Hepatocyte (in vitro differentiated cells): Measurements from ENCODE around the gene NPTXR. TPM values are rescaled to one million over a fixed set of nuclear protein-coding genes. Genes with fewer than 3 reads are reported as not detected.

ENCODE experiments used
- DNase-seq: peaks from one replicate; pipeline ENCODE4 v3.0.0-alpha.2; 2016; ENCODE audit warnings: low spot score
- H2AFZ ChIP-seq: fragments of 200-600 bp; sonication (generic); 2 replicates; pipeline ENCODE4 v1.6.0; 2016; ENCODE audit warnings: antibody characterized with exemption, mild to moderate bottlenecking
- H3K27ac ChIP-seq: fragments of 200-600 bp; sonication (generic); 2 replicates; pipeline ENCODE4 v1.5.1; 2016; ENCODE audit warnings: mild to moderate bottlenecking
- H3K27me3 ChIP-seq: fragments of 200-600 bp; sonication (generic); 2 replicates; pipeline ENCODE4 v1.6.1; 2016
- H3K36me3 ChIP-seq: fragments of 200-600 bp; sonication (generic); replicated peaks from 2 replicates; pipeline ENCODE4 v1.5.1; 2016; ENCODE audit warnings: low read depth; ENCODE audit not compliant: insufficient read depth
- H3K4me1 ChIP-seq: fragments of 200-600 bp; sonication (generic); 2 replicates; pipeline ENCODE4 v1.5.1; 2016; ENCODE audit warnings: mild to moderate bottlenecking, moderate library complexity; ENCODE audit not compliant: insufficient read depth
- H3K4me2 ChIP-seq: fragments of 200-600 bp; sonication (generic); 2 replicates; pipeline ENCODE4 v1.6.0; 2016
- H3K4me3 ChIP-seq: fragments of 200-600 bp; sonication (generic); 2 replicates; pipeline ENCODE4 v1.5.1; 2016; ENCODE audit warnings: mild to moderate bottlenecking
- H3K79me2 ChIP-seq: fragments of 200-600 bp; sonication (generic); 2 replicates; pipeline ENCODE4 v1.6.0; 2017; ENCODE audit warnings: mild to moderate bottlenecking
- H3K9me2 ChIP-seq: fragments of 200-600 bp; sonication (generic); replicated peaks from 2 replicates; pipeline ENCODE4 v1.6.0; 2017; ENCODE audit warnings: mild to moderate bottlenecking; ENCODE audit not compliant: insufficient read depth
- H3K9me3 ChIP-seq: fragments of 200-600 bp; sonication (generic); 2 replicates; pipeline ENCODE4 v1.5.1; 2016; ENCODE audit warnings: low read depth, mild to moderate bottlenecking
- H4K20me1 ChIP-seq: fragments of 200-600 bp; sonication (generic); 2 replicates; pipeline ENCODE4 v1.6.0; 2016; ENCODE audit warnings: mild to moderate bottlenecking; ENCODE audit not compliant: insufficient read depth, poor library complexity, severe bottlenecking
- EZH2 ChIP-seq: fragments of 200-600 bp; sonication (generic); IDR thresholded peaks from 2 replicates; pipeline ENCODE4 v1.6.1; 2016; ENCODE audit warnings: antibody characterized with exemption, mild to moderate bottlenecking, borderline replicate concordance
- EZH2phosphoT487 ChIP-seq: fragments of 200-600 bp; sonication (generic); IDR thresholded peaks from one replicate; pipeline ENCODE4 v1.6.1; 2018; ENCODE audit warnings: antibody characterized with exemption, mild to moderate bottlenecking, low read depth, moderate library complexity; ENCODE audit not compliant: unreplicated experiment, severe bottlenecking
- WGBS: methylation state at CpG from one replicate; pipeline ENCODE4 v1.1.6; 2016; ENCODE audit warnings: low lambda C conversion rate; ENCODE audit errors: missing lambda C conversion rate; 5-methylcytosine and 5-hydroxymethylcytosine counted together
- polyA plus RNA-seq: library from polyadenylated mRNA; unstranded; fragments of >200 nt; fragmentation: Nextera tagmentation; extraction: Ambion mirVana; gene quantifications from 2 replicates; pipeline ENCODE4 v1.2.1, GENCODE V29; 2016
- total RNA-seq: library from RNA; depleted of rRNA; stranded (reverse); fragments of >200 nt; gene quantifications from 2 replicates; pipeline ENCODE4 v1.2.3, GENCODE V29; 2014
- TF ChIP-seq, protein P1 (sequence below): fragments of 200-600 bp; sonication (generic); IDR thresholded peaks from 2 replicates; pipeline ENCODE4 v1.5.1; 2016; ENCODE audit warnings: antibody characterized with exemption, mild to moderate bottlenecking; ENCODE audit not compliant: poor library complexity

Gene NPTXR
- total and polyA plus RNA-seq, 2 experiments from 2014 or later, result 3.3 to 3.8 TPM

DNA sequence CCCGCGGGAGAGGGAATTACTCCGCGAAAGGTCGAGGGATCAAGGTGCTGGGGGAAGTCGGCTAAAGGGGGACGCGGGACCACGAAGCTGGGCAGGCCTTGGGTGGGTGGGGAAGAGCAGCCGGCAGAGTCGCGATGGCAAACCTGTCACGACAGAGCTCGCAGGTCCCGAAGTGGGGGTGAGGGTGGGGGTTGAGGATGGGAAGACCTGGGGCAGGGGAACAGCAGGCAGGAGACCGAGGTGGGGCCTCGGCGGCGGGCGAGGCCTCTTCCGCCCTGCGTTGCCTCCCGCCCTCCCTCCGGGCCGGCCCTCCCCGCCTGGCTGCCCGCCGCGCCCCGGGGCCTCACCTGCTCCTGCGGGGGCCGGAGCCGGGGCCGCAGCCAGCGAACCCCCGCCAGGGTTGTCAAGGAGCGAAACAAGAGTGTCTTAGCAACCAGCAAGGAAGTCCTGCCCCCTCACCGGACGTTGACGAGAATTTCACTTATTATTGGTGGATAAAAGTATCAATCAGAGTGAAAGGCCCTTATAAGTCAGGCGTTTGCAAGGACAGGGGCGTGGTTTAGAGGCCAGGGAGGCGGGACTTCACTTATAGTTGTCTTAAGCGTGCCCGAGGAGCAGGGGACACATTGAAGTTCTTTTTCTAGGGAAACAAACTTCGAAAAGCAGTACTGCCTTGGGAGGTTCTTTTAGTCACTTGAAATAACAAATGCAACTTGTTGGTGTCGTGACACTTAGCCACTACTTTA is 49.9 kb downstream of the NPTXR start, which contains the start of gene DNAL4:
TSS of gene DNAL4 (minus strand) at position 423 of the 746 bp plus-strand sequence. CDS start 11,412 bp downstream, outside the sequence.
- under 1% methylated on average over 23 of the region's 47 CpGs for WGBS

DNA sequence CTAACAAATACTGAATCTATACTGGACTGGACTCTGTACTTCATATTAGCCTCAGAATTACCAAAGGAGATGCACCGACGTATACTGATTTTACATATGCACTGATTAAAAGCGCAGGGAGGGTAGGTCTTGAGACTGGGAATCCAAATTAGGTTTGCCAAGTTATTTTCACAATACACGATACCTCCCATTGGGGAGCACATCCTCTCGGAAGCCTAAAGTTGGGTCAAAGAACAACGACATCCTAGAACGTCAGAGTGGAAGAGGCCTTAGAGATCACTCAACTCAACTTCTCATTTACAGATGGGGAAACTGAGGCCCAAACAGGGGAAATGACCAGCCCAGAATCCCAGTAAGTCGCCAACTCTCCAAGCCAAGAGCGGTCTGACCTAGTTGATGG is 50.5 kb downstream of the NPTXR start:
- H3K9me3 ChIP-seq, result no peaks in the 10 kb centered on the region
- no peak for DNase-seq
- 29% methylated on average over 9 of the region's 9 CpGs for WGBS
- H3K27ac ChIP-seq, result peak overlapping the region; percentile 64
- H4K20me1 ChIP-seq, result no peaks in the 10 kb centered on the region
- peak overlapping the region; percentile 65 for H3K4me3 ChIP-seq
- TF ChIP-seq EZH2phosphoT487, result no peak
- TF ChIP-seq, protein P1, sequence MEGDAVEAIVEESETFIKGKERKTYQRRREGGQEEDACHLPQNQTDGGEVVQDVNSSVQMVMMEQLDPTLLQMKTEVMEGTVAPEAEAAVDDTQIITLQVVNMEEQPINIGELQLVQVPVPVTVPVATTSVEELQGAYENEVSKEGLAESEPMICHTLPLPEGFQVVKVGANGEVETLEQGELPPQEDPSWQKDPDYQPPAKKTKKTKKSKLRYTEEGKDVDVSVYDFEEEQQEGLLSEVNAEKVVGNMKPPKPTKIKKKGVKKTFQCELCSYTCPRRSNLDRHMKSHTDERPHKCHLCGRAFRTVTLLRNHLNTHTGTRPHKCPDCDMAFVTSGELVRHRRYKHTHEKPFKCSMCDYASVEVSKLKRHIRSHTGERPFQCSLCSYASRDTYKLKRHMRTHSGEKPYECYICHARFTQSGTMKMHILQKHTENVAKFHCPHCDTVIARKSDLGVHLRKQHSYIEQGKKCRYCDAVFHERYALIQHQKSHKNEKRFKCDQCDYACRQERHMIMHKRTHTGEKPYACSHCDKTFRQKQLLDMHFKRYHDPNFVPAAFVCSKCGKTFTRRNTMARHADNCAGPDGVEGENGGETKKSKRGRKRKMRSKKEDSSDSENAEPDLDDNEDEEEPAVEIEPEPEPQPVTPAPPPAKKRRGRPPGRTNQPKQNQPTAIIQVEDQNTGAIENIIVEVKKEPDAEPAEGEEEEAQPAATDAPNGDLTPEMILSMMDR, result no peak
- no peaks in the 10 kb centered on the region for H3K9me2 ChIP-seq
- peak overlapping the region; percentile 90 for H3K4me2 ChIP-seq
- H2AFZ ChIP-seq, result peak overlapping the region; percentile 73
- H3K79me2 ChIP-seq, result peaks cover 13% of the 10 kb centered on the region
- H3K27me3 ChIP-seq, result peaks cover 6% of the 10 kb centered on the region
- no peaks in the 10 kb centered on the region for H3K36me3 ChIP-seq
- H3K4me1 ChIP-seq, result peaks cover 10% of the 10 kb centered on the region

More for the DNA sequence above, 49.9 kb downstream of the NPTXR start, which contains the start of gene DNAL4:
- Histone ChIP-seq H3K36me3 (no peaks in the 10 kb centered on the region), H3K9me3 (no peaks in the 10 kb centered on the region), H3K27me3 (peaks cover 10% of the 10 kb centered on the region), H3K4me1 (peaks cover 10% of the 10 kb centered on the region), H3K27ac (peak within 1 kb of the TSS; percentile 64), H3K4me3 (peak within 1 kb of the TSS; percentile 65), H3K4me2 (peak within 1 kb of the TSS; percentile 90), H4K20me1 (no peaks in the 10 kb centered on the region), H2AFZ (peak within 1 kb of the TSS; percentile 73), H3K79me2 (peaks cover 13% of the 10 kb centered on the region), H3K9me2 (no peaks in the 10 kb centered on the region)
- DNase-seq, result peak; percentile 98
- TF ChIP-seq EZH2phosphoT487, result no peak

DNA sequence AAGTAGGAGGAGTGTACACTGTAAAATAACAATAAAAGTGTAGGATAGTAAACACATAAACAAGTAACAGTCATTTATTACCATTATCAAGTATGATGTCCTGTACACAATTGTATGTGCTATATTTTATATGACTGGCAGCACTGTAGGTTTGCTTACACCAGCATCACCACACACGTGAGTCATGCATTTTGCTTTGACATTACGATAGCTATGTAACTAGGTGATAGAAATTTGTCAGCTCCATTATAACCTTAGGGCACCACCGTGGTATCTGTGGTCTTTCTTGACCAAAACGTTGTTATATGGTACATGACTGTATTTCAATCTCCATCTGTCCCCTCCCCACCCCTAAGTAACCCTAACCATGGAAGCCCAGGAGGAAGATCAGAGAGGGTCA is 51.0 kb downstream of the NPTXR start:
- Histone ChIP-seq H3K4me2 (peak overlapping the region; percentile 90), H3K27ac (peak overlapping the region; percentile 64), H3K4me3 (peak overlapping the region; percentile 65), H4K20me1 (no peaks in the 10 kb centered on the region), H3K9me2 (no peaks in the 10 kb centered on the region), H3K36me3 (no peaks in the 10 kb centered on the region), H3K9me3 (no peaks in the 10 kb centered on the region), H2AFZ (peak overlapping the region; percentile 73), H3K4me1 (peaks cover 10% of the 10 kb centered on the region), H3K27me3 (peaks cover under 1% of the 10 kb centered on the region), H3K79me2 (peaks cover 13% of the 10 kb centered on the region)
- WGBS, result 73% methylated on average over 4 of the region's 4 CpGs
- DNase-seq, result no peak
- TF ChIP-seq EZH2, result no peak
- no peak for TF ChIP-seq EZH2phosphoT487
- TF ChIP-seq, protein P1, result no peak

DNA sequence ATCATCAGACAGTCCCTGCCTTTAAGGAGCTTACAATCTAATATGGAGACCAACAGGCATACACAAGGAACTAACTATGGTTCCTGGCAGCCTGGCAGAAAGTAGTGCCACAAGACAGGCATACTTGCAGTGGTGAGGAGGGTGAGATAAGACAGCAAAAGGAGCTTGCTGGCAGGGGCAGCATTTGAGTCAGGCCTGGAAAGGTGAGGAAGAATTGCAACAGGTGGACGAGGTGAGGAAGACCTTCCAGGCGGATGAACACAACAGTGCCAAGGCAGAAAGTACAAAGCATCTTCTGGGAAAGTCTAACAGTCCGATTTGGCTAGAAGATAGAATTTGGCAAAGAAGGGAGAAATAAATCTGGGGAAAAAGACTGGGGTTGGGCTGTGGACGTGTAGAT is 54.2 kb downstream of the NPTXR start:
- Histone ChIP-seq H3K79me2 (peaks cover 13% of the 10 kb centered on the region), H3K4me3 (no peak overlapping the region), H3K27me3 (no peaks in the 10 kb centered on the region), H3K4me1 (peaks cover 10% of the 10 kb centered on the region), H3K9me2 (no peaks in the 10 kb centered on the region), H3K27ac (no peak overlapping the region), H4K20me1 (no peaks in the 10 kb centered on the region), H3K9me3 (no peaks in the 10 kb centered on the region), H3K36me3 (no peaks in the 10 kb centered on the region), H2AFZ (no peak overlapping the region), H3K4me2 (no peak overlapping the region)
- no peak for DNase-seq
- WGBS, result 89% methylated on average over 4 of the region's 4 CpGs
- no peak for TF ChIP-seq EZH2phosphoT487
